GM23338 (cell line): ENCODE results near the gene VEZT. TPM values are rescaled to one million over a fixed set of nuclear protein-coding genes. Genes with fewer than 3 reads are reported as not detected.
A peak's percentile ranks its signal among the peaks of the same experiment; 100 is the strongest.

Experiments
- ATAC-seq: fragments of 200-7000 bp; cut with Tn5 transposase; 3 replicates; pipeline ENCODE4 v1.9.1; 2020
- DNase-seq: peaks from one replicate; pipeline ENCODE4 v3.0.0-alpha.2; 2015; ENCODE audit warnings: low spot score
- H2AFZ ChIP-seq: fragments of 200-600 bp; sonication (generic); 2 replicates; pipeline ENCODE4 v1.8.0; 2016; ENCODE audit warnings: antibody characterized with exemption, mild to moderate bottlenecking, moderate library complexity
- H3F3A ChIP-seq: fragments of 200-600 bp; sonication (generic); replicated peaks from 2 replicates; pipeline ENCODE4 v1.8.0; 2017; ENCODE audit warnings: antibody characterized with exemption, mixed run types, low read depth
- H3K27ac ChIP-seq: fragments of 200-600 bp; sonication (generic); 2 replicates; pipeline ENCODE4 v1.6.1; 2016; ENCODE audit warnings: low read depth
- H3K27me3 ChIP-seq: fragments of 200-600 bp; sonication (generic); 2 replicates; pipeline ENCODE4 v1.8.0; 2016; ENCODE audit warnings: mild to moderate bottlenecking, mixed run types, moderate library complexity; ENCODE audit not compliant: insufficient read depth
- H3K36me3 ChIP-seq: fragments of 200-600 bp; sonication (generic); 2 replicates; pipeline ENCODE4 v1.8.0; 2016; ENCODE audit warnings: mild to moderate bottlenecking; ENCODE audit not compliant: insufficient read depth
- H3K4me1 ChIP-seq: fragments of 200-600 bp; sonication (generic); 2 replicates; pipeline ENCODE4 v1.8.0; 2016; ENCODE audit warnings: mild to moderate bottlenecking, moderate library complexity; ENCODE audit not compliant: insufficient read depth
- H3K4me2 ChIP-seq: fragments of 200-600 bp; sonication (generic); 2 replicates; pipeline ENCODE4 v1.7.1; 2017; ENCODE audit warnings: mixed run types
- H3K4me3 ChIP-seq: fragments of 200-600 bp; sonication (generic); 2 replicates; pipeline ENCODE4 v1.6.1; 2016; ENCODE audit warnings: mixed run types
- H3K79me2 ChIP-seq: fragments of 200-600 bp; sonication (generic); replicated peaks from 2 replicates; pipeline ENCODE4 v1.8.0; 2017; ENCODE audit warnings: mild to moderate bottlenecking; ENCODE audit not compliant: insufficient read depth
- H3K9me2 ChIP-seq: fragments of 200-600 bp; sonication (generic); 2 replicates; pipeline ENCODE4 v1.8.0; 2017; ENCODE audit not compliant: insufficient read depth
- H4K20me1 ChIP-seq: fragments of 200-600 bp; sonication (generic); replicated peaks from 2 replicates; pipeline ENCODE4 v1.8.0; 2017; ENCODE audit warnings: mild to moderate bottlenecking; ENCODE audit not compliant: insufficient read depth
- H3K27ac Mint-ChIP-seq: 2 replicates; pipeline ENCODE4 v1.8.0; 2020; ENCODE audit warnings: inconsistent platforms, mild to moderate bottlenecking, moderate library complexity, mixed read lengths
- H3K27me3 Mint-ChIP-seq: 3 replicates; pipeline ENCODE4 v1.8.0; 2022; ENCODE audit warnings: low read depth, mild to moderate bottlenecking, moderate library complexity, mixed read lengths, inconsistent platforms; ENCODE audit not compliant: insufficient read depth, poor library complexity
- H3K36me3 Mint-ChIP-seq: 3 replicates; pipeline ENCODE4 v1.8.0; 2021; ENCODE audit warnings: low read depth, mild to moderate bottlenecking, inconsistent platforms, moderate library complexity, mixed read lengths
- H3K4me1 Mint-ChIP-seq: 3 replicates; pipeline ENCODE4 v1.8.0; 2020; ENCODE audit warnings: mild to moderate bottlenecking, inconsistent platforms, mixed read lengths
- H3K4me3 Mint-ChIP-seq: 3 replicates; pipeline ENCODE4 v1.8.0; 2021; ENCODE audit warnings: moderate library complexity, mild to moderate bottlenecking, inconsistent platforms, mixed read lengths
- H3K9me3 Mint-ChIP-seq: 3 replicates; pipeline ENCODE4 v1.8.0; 2020; ENCODE audit warnings: moderate library complexity, mild to moderate bottlenecking, inconsistent platforms, mixed read lengths
- CREB1 ChIP-seq: fragments of 250-450 bp; sonication (Bioruptor Pico); IDR thresholded peaks from 2 replicates; pipeline ENCODE4 v1.5.0; 2020; ENCODE audit warnings: low read depth, mild to moderate bottlenecking, moderate library complexity
- CTCF ChIP-seq, 2 experiments: fragments of 200-600 bp in 1 of 2; sonication (generic) in 1 of 2; conservative IDR thresholded peaks; 2 replicates each; pipeline versions ENCODE4 v1.5.1 to v1.6.1; 2016 to 2017; ENCODE audit warnings: antibody characterized with exemption in 2 of 2, low read depth in 2 of 2, mild to moderate bottlenecking in 2 of 2, moderate library complexity in 1 of 2
- ETS1 ChIP-seq: IDR thresholded peaks from 2 replicates; pipeline ENCODE4 v1.6.1; 2016; ENCODE audit warnings: antibody characterized with exemption
- EZH2 ChIP-seq: fragments of 200-600 bp; sonication (generic); IDR thresholded peaks from one replicate; pipeline ENCODE4 v1.8.0; 2017; ENCODE audit warnings: antibody characterized with exemption, mild to moderate bottlenecking, low read depth; ENCODE audit not compliant: unreplicated experiment
- EZH2phosphoT487 ChIP-seq: fragments of 200-600 bp; sonication (generic); IDR thresholded peaks from one replicate; pipeline ENCODE4 v1.8.1; 2018; ENCODE audit warnings: antibody characterized with exemption; ENCODE audit not compliant: unreplicated experiment
- JUNB ChIP-seq: IDR thresholded peaks from one replicate; pipeline ENCODE4 v1.6.1; 2016; ENCODE audit warnings: antibody characterized with exemption; ENCODE audit not compliant: unreplicated experiment
- NANOG ChIP-seq: IDR thresholded peaks from 2 replicates; pipeline ENCODE4 v1.6.1; 2016; ENCODE audit warnings: antibody characterized with exemption, borderline replicate concordance
- POLR2AphosphoS5 ChIP-seq: IDR thresholded peaks from 2 replicates; pipeline ENCODE4 v1.6.1; 2016; ENCODE audit warnings: antibody characterized with exemption, low read depth
- REST ChIP-seq: IDR thresholded peaks from one replicate; pipeline ENCODE4 v1.6.1; 2018; ENCODE audit warnings: antibody characterized with exemption; ENCODE audit not compliant: unreplicated experiment
- STAT1 ChIP-seq: IDR thresholded peaks from one replicate; pipeline ENCODE4 v1.6.1; 2016; ENCODE audit warnings: antibody characterized with exemption; ENCODE audit not compliant: unreplicated experiment
- ZNF114 ChIP-seq: fragments of 250-450 bp; sonication (Bioruptor Pico); IDR thresholded peaks from 2 replicates; pipeline ENCODE4 v1.5.0; 2020; ENCODE audit warnings: mild to moderate bottlenecking, moderate library complexity
- ZNF331 ChIP-seq: fragments of 250-450 bp; sonication (Bioruptor Pico); IDR thresholded peaks from 2 replicates; pipeline ENCODE4 v1.5.0; 2020; ENCODE audit warnings: low read depth, mild to moderate bottlenecking, moderate library complexity
- ZNF462 ChIP-seq: fragments of 250-450 bp; sonication (Bioruptor Pico); IDR thresholded peaks from 2 replicates; pipeline ENCODE4 v1.5.0; 2020; ENCODE audit warnings: mild to moderate bottlenecking, moderate library complexity
- polyA plus RNA-seq: library from polyadenylated mRNA; unstranded; fragments of >200 nt; fragmentation: Nextera tagmentation; extraction: Ambion mirVana; gene quantifications from 2 replicates; pipeline ENCODE4 v1.2.1, GENCODE V29; 2016
- total RNA-seq: library from RNA; depleted of rRNA; stranded (reverse); fragments of >200 nt; shearing (Covaris generic); gene quantifications from 2 replicates; pipeline ENCODE4 v1.2.3, GENCODE V29; 2014

Gene VEZT
- total and polyA plus RNA-seq, 2 experiments from 2014 or later, result 34.2 to 51.5 TPM

GRCh38 chr12:95177201-95177768 is 40.3 kb upstream of the VEZT start:
- no peak for TF ChIP-seq ETS1
- TF ChIP-seq REST, result no peak
- no peak for TF ChIP-seq NANOG
- TF ChIP-seq ZNF331 (CRISPR knock-in tag), result no peak
- TF ChIP-seq CTCF (conservative IDR thresholded peaks at IDR 0.05; ENCODE audit: low read depth in 2 of 2), result no peak
- TF ChIP-seq ZNF114 (CRISPR knock-in tag), result no peak
- TF ChIP-seq EZH2, result no peak
- no peak for TF ChIP-seq CREB1
- no peak for TF ChIP-seq JUNB
- TF ChIP-seq POLR2AphosphoS5, result no peak
- TF ChIP-seq EZH2phosphoT487, result no peak
- TF ChIP-seq ZNF462 (CRISPR knock-in tag), result no peak
- no peak for TF ChIP-seq STAT1
- no peak overlapping the region for H3K4me3 ChIP-seq
- no peaks in the 10 kb centered on the region for H3K27me3 ChIP-seq
- DNase-seq (peak; percentile 21), ATAC-seq (no peak)
- no peak overlapping the region for H2AFZ ChIP-seq
- peaks cover 65% of the 10 kb centered on the region for H3K79me2 ChIP-seq
- H3F3A ChIP-seq, result no peaks in the 10 kb centered on the region
- peaks cover 14% of the 10 kb centered on the region for H3K4me1 Mint-ChIP-seq
- 0 out of 2 replicates have a peak, but pooled peaks cover 10% of the 10 kb centered on the region for H3K4me1 ChIP-seq
- H4K20me1 ChIP-seq, result peaks cover 7% of the 10 kb centered on the region; the same call in 1 of the 2 replicates
- H3K9me3 Mint-ChIP-seq, result no peaks in the 10 kb centered on the region
- H3K27ac Mint-ChIP-seq, result no peak overlapping the region; the same call in 1 of the 2 replicates
- peaks cover 4% of the 10 kb centered on the region for H3K27me3 Mint-ChIP-seq
- no peak overlapping the region for H3K4me3 Mint-ChIP-seq
- no peaks in the 10 kb centered on the region for H3K36me3 ChIP-seq
- H3K9me2 ChIP-seq, result no peaks in the 10 kb centered on the region
- H3K27ac ChIP-seq, result peak overlapping the region; percentile 30
- H3K36me3 Mint-ChIP-seq, result peaks cover 4% of the 10 kb centered on the region
- no peak overlapping the region for H3K4me2 ChIP-seq
